Gastrocnemius medialis (tissue), 4 donors: Measurements from ENCODE around the gene SPTBN1.

Experiments used
- POLR2A ChIP-seq, 2 donors: fragments of 450-650 bp; IDR thresholded peaks; one replicate each; pipeline ENCODE4 v1.6.1; 2017; ENCODE audit warnings: antibody characterized with exemption in 2 of 2, mild to moderate bottlenecking in 2 of 2, moderate library complexity in 2 of 2
- TF ChIP-seq, protein P1 (sequence below), 5 experiments: fragments of 450-650 bp in 3 of 5; fragments of 200-600 bp in 2 of 5; sonication (generic) in 2 of 5; IDR thresholded peaks in 4 of 5; conservative IDR thresholded peaks in 1 of 5; 1 replicate in 4 of 5; 2 replicates in 1 of 5; pipeline ENCODE4 v1.5.1; 2016 to 2019; ENCODE audit warnings: antibody characterized with exemption in 5 of 5, mild to moderate bottlenecking in 3 of 5, moderate library complexity in 3 of 5

DNA sequence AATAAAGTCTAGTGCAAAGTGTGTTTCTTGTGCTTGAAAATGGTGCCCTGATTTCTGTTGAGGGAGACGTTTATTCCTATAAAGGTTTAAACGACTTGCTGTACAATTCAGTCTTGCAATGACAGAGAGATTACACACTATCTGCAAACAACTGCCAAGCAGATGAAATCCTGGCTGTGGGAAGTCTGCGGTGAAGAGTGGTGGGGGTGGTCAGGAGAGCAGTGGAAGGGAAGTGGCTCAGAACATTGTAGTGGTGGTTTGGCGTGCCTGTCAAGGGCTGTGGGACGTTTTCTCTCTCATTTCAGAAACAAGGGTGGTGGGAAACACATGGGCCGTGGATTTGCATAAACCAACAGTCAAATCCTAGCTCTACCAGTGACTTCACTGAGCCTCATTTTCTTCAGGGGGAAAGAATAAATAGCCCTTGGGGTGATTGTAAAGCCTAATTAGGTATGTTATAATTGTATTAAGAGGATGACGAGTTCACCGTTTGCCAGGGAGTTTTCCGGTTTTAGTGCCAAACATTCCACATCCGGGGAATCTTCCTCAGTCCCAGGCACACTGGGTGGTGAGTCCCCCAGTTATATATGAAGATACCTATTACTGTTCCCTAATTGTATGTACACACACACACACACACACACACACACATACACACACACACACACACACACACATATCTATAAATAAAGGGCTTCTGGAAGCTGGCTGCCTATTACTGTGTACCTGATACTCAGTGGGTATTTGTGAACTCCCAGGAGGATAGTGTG lies 115.0 kb downstream of the SPTBN1 start:
- TF ChIP-seq, protein P1, sequence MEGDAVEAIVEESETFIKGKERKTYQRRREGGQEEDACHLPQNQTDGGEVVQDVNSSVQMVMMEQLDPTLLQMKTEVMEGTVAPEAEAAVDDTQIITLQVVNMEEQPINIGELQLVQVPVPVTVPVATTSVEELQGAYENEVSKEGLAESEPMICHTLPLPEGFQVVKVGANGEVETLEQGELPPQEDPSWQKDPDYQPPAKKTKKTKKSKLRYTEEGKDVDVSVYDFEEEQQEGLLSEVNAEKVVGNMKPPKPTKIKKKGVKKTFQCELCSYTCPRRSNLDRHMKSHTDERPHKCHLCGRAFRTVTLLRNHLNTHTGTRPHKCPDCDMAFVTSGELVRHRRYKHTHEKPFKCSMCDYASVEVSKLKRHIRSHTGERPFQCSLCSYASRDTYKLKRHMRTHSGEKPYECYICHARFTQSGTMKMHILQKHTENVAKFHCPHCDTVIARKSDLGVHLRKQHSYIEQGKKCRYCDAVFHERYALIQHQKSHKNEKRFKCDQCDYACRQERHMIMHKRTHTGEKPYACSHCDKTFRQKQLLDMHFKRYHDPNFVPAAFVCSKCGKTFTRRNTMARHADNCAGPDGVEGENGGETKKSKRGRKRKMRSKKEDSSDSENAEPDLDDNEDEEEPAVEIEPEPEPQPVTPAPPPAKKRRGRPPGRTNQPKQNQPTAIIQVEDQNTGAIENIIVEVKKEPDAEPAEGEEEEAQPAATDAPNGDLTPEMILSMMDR (IDR thresholded peaks at IDR 0.05 in 4 of 5, conservative IDR thresholded peaks at IDR 0.05 in 1 of 5): no peak
- TF ChIP-seq POLR2A (IDR thresholded peaks at IDR 0.05): no peak
